ENCODE data around the gene CD44.

Gene CD44

GRCh38 chr11:35109041-35109440 lies 29.9 kb upstream of the CD44 start:
- TF ChIP-seq NFIC (IDR thresholded peaks at IDR 0.05) (no peak), USF1 (IDR thresholded peaks at IDR 0.05) (no peak), TEAD4 (IDR thresholded peaks at IDR 0.05) (no peak), EP300 (IDR thresholded peaks at IDR 0.05; ENCODE audit: borderline replicate concordance) (no peak), CREB1 (IDR thresholded peaks at IDR 0.05; ENCODE audit: low read depth) (no peak), YY1 (IDR thresholded peaks at IDR 0.05; ENCODE audit: low read depth) (no peak), ZBTB7A (IDR thresholded peaks at IDR 0.05; ENCODE audit: low read depth) (no peak), TCF12 (IDR thresholded peaks at IDR 0.05; ENCODE audit: low read depth) (no peak), EGR1 (IDR thresholded peaks at IDR 0.05) (no peak), TAF1 (IDR thresholded peaks at IDR 0.05; ENCODE audit: low read depth) (no peak), FOXM1 (IDR thresholded peaks at IDR 0.05; ENCODE audit: borderline replicate concordance, low read depth) (no peak), REST (IDR thresholded peaks at IDR 0.05; ENCODE audit: low read depth) (no peak), MAX (IDR thresholded peaks at IDR 0.05) (no peak), CEBPB (IDR thresholded peaks at IDR 0.05) (no peak), RAD21 (IDR thresholded peaks at IDR 0.05; ENCODE audit: low read depth) (no peak)

GRCh38 chr11:35109827-35110226 lies 29.1 kb upstream of the CD44 start:
- TF ChIP-seq CEBPB (IDR thresholded peaks at IDR 0.05) (no peak), TCF12 (IDR thresholded peaks at IDR 0.05; ENCODE audit: low read depth) (no peak), MAX (IDR thresholded peaks at IDR 0.05) (no peak), RAD21 (IDR thresholded peaks at IDR 0.05; ENCODE audit: low read depth) (no peak), ZBTB7A (IDR thresholded peaks at IDR 0.05; ENCODE audit: low read depth) (no peak), FOXM1 (IDR thresholded peaks at IDR 0.05; ENCODE audit: borderline replicate concordance, low read depth) (no peak), USF1 (IDR thresholded peaks at IDR 0.05) (no peak), CREB1 (IDR thresholded peaks at IDR 0.05; ENCODE audit: low read depth) (no peak), EGR1 (IDR thresholded peaks at IDR 0.05) (no peak), TEAD4 (IDR thresholded peaks at IDR 0.05) (no peak), NFIC (IDR thresholded peaks at IDR 0.05) (no peak), EP300 (IDR thresholded peaks at IDR 0.05; ENCODE audit: borderline replicate concordance) (no peak), YY1 (IDR thresholded peaks at IDR 0.05; ENCODE audit: low read depth) (no peak), REST (IDR thresholded peaks at IDR 0.05; ENCODE audit: low read depth) (no peak), TAF1 (IDR thresholded peaks at IDR 0.05; ENCODE audit: low read depth) (no peak)

- TF ChIP-seq TAF1 (IDR thresholded peaks at IDR 0.05; ENCODE audit: low read depth) (no peak), NFIC (IDR thresholded peaks at IDR 0.05) (no peak), EP300 (IDR thresholded peaks at IDR 0.05; ENCODE audit: borderline replicate concordance) (no peak), CREB1 (IDR thresholded peaks at IDR 0.05; ENCODE audit: low read depth) (no peak), MAX (IDR thresholded peaks at IDR 0.05) (no peak), TCF12 (IDR thresholded peaks at IDR 0.05; ENCODE audit: low read depth) (no peak), RAD21 (IDR thresholded peaks at IDR 0.05; ENCODE audit: low read depth) (no peak), CEBPB (IDR thresholded peaks at IDR 0.05) (no peak), TEAD4 (IDR thresholded peaks at IDR 0.05) (no peak)
Observed at GRCh38 chr11:35111161-35112055, 27.6 kb upstream of the CD44 start.

- no peak for TF ChIP-seq MAX (IDR thresholded peaks at IDR 0.05)
Observed at GRCh38 chr11:35112056-35112845, 26.7 kb upstream of the CD44 start.

GRCh38 chr11:35112846-35113105 lies 26.2 kb upstream of the CD44 start:
- TF ChIP-seq TEAD4 (IDR thresholded peaks at IDR 0.05) (no peak), TAF1 (IDR thresholded peaks at IDR 0.05; ENCODE audit: low read depth) (no peak), EP300 (IDR thresholded peaks at IDR 0.05; ENCODE audit: borderline replicate concordance) (no peak), YY1 (IDR thresholded peaks at IDR 0.05; ENCODE audit: low read depth) (no peak), EGR1 (IDR thresholded peaks at IDR 0.05) (no peak), FOXM1 (IDR thresholded peaks at IDR 0.05; ENCODE audit: borderline replicate concordance, low read depth) (no peak), TCF12 (IDR thresholded peaks at IDR 0.05; ENCODE audit: low read depth) (no peak), USF1 (IDR thresholded peaks at IDR 0.05) (no peak), ZBTB7A (IDR thresholded peaks at IDR 0.05; ENCODE audit: low read depth) (no peak), CEBPB (IDR thresholded peaks at IDR 0.05) (no peak), REST (IDR thresholded peaks at IDR 0.05; ENCODE audit: low read depth) (no peak), CREB1 (IDR thresholded peaks at IDR 0.05; ENCODE audit: low read depth) (no peak), MAX (IDR thresholded peaks at IDR 0.05) (no peak), RAD21 (IDR thresholded peaks at IDR 0.05; ENCODE audit: low read depth) (no peak), NFIC (IDR thresholded peaks at IDR 0.05) (no peak)

All from Ishikawa (cell line).